ENCODE measurements around the gene RYR3. TPM values are rescaled to one million over a fixed set of nuclear protein-coding genes. Genes with fewer than 3 reads are reported as not detected.

The RYR3 gene
- total and polyA plus RNA-seq, 10 of the 15 experiments (the other 5 are each of a cell fraction or from before 2014, with no cell fraction given), result under 0.01 to 0.44 (median 0.16) TPM; not detected in 5

- WGBS (ENCODE audit: insufficient coverage, insufficient replicate concordance, low lambda C conversion rate, missing lambda C conversion rate), result 21% methylated on average over 1 of the region's 1 CpG
- intact Hi-C loops (cut with micrococcal nuclease; ENCODE audit: unreplicated experiment) (no loop called here), in situ Hi-C loops (cut with MboI) (no loop called here)
- DNase-seq (ENCODE audit: low read depth, low spot score), result no peak
- H3K4me2 ChIP-seq (ENCODE audit: control insufficient read depth, insufficient read depth), result no peak overlapping the region
- no peak overlapping the region for H3K4me3 ChIP-seq
- H3K27ac ChIP-seq (ENCODE audit: control insufficient read depth, insufficient read depth), result no peak overlapping the region
- H3K27me3 ChIP-seq (replicated peaks in 1 of 2; ENCODE audit: control insufficient read depth in 2 of 2, insufficient read depth in 2 of 2, low read length in 1 of 2), result no peaks in the 10 kb centered on the region; a peak in 1 of 4 replicates
- ChIA-PET SMC1A (ENCODE audit: uncharacterized antibody, unreplicated experiment) (interaction anchor here (0.7 kb wide), 1 partner anchor 363 kb away, joined by 4 read pairs; no protein-coding TSS in a partner anchor), CTCF (interaction anchor here (1.0 to 2.1 kb wide), 2 partner anchors 9 to 33 kb away, joined by 3 to 5 read pairs; no protein-coding TSS in a partner anchor), RAD21 (ENCODE audit: unreplicated experiment) (no interaction called here), POLR2A (no interaction called here)
- BruUV-seq (replicated peaks), result no TSS peak
- no peak for FAIRE-seq
- H3K9ac ChIP-seq (ENCODE audit: control insufficient read depth, insufficient read depth, low read length), result no peak overlapping the region
- H3K9me3 ChIP-seq (replicated peaks; ENCODE audit: control insufficient read depth, insufficient read depth, low read length), result no peaks in the 10 kb centered on the region
- no peaks in the 10 kb centered on the region for H3K79me2 ChIP-seq (ENCODE audit: control insufficient read depth, insufficient read depth, low read length)
- no peaks in the 10 kb centered on the region for H3K4me1 ChIP-seq (ENCODE audit: control insufficient read depth, insufficient read depth, low read length)
- ATAC-seq, result no peak
- no peak overlapping the region for H2AFZ ChIP-seq (ENCODE audit: control insufficient read depth, low read depth, low read length)
- H4K20me1 ChIP-seq (ENCODE audit: control insufficient read depth, insufficient read depth), result no peaks in the 10 kb centered on the region
- no peaks in the 10 kb centered on the region for H3K36me3 ChIP-seq (ENCODE audit: control insufficient read depth in 2 of 2, insufficient read depth in 2 of 2, low read length in 1 of 2)
- no peak for TF ChIP-seq ZNF687 (IDR thresholded peaks at IDR 0.05)
- TF ChIP-seq SUZ12 (IDR thresholded peaks at IDR 0.05; ENCODE audit: unreplicated experiment), result no peak
- TF ChIP-seq RUNX3 (IDR thresholded peaks at IDR 0.05; ENCODE audit: low read length), result no peak
- no peak for TF ChIP-seq REST (IDR thresholded peaks at IDR 0.05; ENCODE audit: low read depth, low read length)
- TF ChIP-seq NRF1 (conservative IDR thresholded peaks at IDR 0.05; ENCODE audit: low read depth, low read length), result no peak
- TF ChIP-seq SPI1 (IDR thresholded peaks at IDR 0.05; ENCODE audit: borderline replicate concordance, insufficient read depth, low read depth, low read length), result no peak
- no peak for TF ChIP-seq BRCA1 (IDR thresholded peaks at IDR 0.05; ENCODE audit: low read depth, low read length)
- no peak for TF ChIP-seq SMARCA5 (IDR thresholded peaks at IDR 0.05)
- TF ChIP-seq NFXL1 (IDR thresholded peaks at IDR 0.05; ENCODE audit: borderline replicate concordance), result no peak
- TF ChIP-seq WRNIP1 (IDR thresholded peaks at IDR 0.05; ENCODE audit: borderline replicate concordance, low read depth, low read length), result no peak
- TF ChIP-seq CHD1 (IDR thresholded peaks at IDR 0.05; ENCODE audit: low read depth, low read length), result no peak
- no peak for TF ChIP-seq CBX5 (IDR thresholded peaks at IDR 0.05; ENCODE audit: low read depth)
- TF ChIP-seq MYC (IDR thresholded peaks at IDR 0.05; ENCODE audit: insufficient read depth, insufficient read length, insufficient replicate concordance, low read length, severe bottlenecking), result no peak
- no peak for TF ChIP-seq ZBTB33 (IDR thresholded peaks at IDR 0.05)
- no peak for TF ChIP-seq ZNF622 (IDR thresholded peaks at IDR 0.05)
Observed at GRCh38 chr15:33354411-33354810, 43.6 kb downstream of the RYR3 start.
